ENCODE data around the gene CENATAC. TPM values are rescaled to one million over a fixed set of nuclear protein-coding genes. Genes with fewer than 3 reads are reported as not detected.
"Not testable (repeated sequence)": the region's sequence is repeated elsewhere in the genome, so short reads cannot be mapped to it uniquely, and the experiment has no call there.

CENATAC gene
- 10 to 100 TPM; 27.8 TPM for total RNA-seq
- long read RNA-seq, donor 1, partial matches to known transcripts: 3 of 5 reads
- long read RNA-seq, donor 1, other reads (novel, unspliced or antisense): 2 of 5 reads
- long read RNA-seq, donor 2, transcript CCDC84-201 (11 exons, 1,202 nt): major isoform, 5 of 15 reads
- long read RNA-seq, donor 2, partial matches to known transcripts: 4 of 15 reads
- long read RNA-seq, donor 2, other reads (novel, unspliced or antisense): 5 of 15 reads

- intact Hi-C loops (cut with DNase I): loop anchor here in 1 of 2 donors (1.0 kb wide), 1 partner anchor 20 kb away; the partner anchor contains the start of genes RPS25 and TRAPPC4
- peak; percentile 99 for DNase-seq (ENCODE audit: low spot score)
Measured at GRCh38 chr11:118997627-118998387, at the start of gene CENATAC. Gene CENATAC, plus strand, starts transcription at chr11:118998138. Its CDS starts 60 bp downstream, at chr11:118998198.

- intact Hi-C loops (cut with DNase I): loop anchor here in 1 of 2 donors (10.0 kb wide), 1 partner anchor 268 kb away; no protein-coding TSS in a partner anchor
- DNase-seq (ENCODE audit: low spot score): peak; percentile 10
Measured at GRCh38 chr11:118953265-118953664, 44.7 kb upstream of the CENATAC start.

- intact Hi-C loops (cut with DNase I): loop anchor here in 1 of 2 donors (10.0 kb wide), 1 partner anchor 269 kb away; no protein-coding TSS in a partner anchor
- peak; percentile 16 for DNase-seq (ENCODE audit: low spot score)
Measured at GRCh38 chr11:118953976-118954375, 44.0 kb upstream of the CENATAC start.

- intact Hi-C loops (cut with DNase I): loop anchor here (2.0 to 10.0 kb wide), 2 partner anchors 267 to 271 kb away; no protein-coding TSS in a partner anchor
- peak; percentile 96 for DNase-seq (ENCODE audit: low spot score)
Measured at GRCh38 chr11:118956094-118956846, 41.7 kb upstream of the CENATAC start, which contains the start of gene UPK2. Gene UPK2, plus strand, starts transcription at chr11:118956298. Its CDS starts 53 bp downstream, at chr11:118956351.

GRCh38 chr11:118956847-118957469, 41.0 kb upstream of the CENATAC start:
- peak; percentile 64 for DNase-seq (ENCODE audit: low spot score)
- intact Hi-C loops (cut with DNase I): loop anchor here (2.0 to 10.0 kb wide), 2 partner anchors 268 to 272 kb away; no protein-coding TSS in a partner anchor

- DNase-seq (ENCODE audit: low spot score): no peak
- intact Hi-C loops (cut with DNase I): loop anchor here (2.0 to 10.0 kb wide), 2 partner anchors 269 to 273 kb away; no protein-coding TSS in a partner anchor
Measured at GRCh38 chr11:118957549-118957948, 40.4 kb upstream of the CENATAC start.

- intact Hi-C loops (cut with DNase I): loop anchor here (2.0 to 10.0 kb wide), 2 partner anchors 269 to 273 kb away; no protein-coding TSS in a partner anchor
- DNase-seq (ENCODE audit: low spot score): no peak
Measured at GRCh38 chr11:118957968-118958367, 40.0 kb upstream of the CENATAC start.

GRCh38 chr11:118958577-118958976, 39.4 kb upstream of the CENATAC start:
- intact Hi-C loops (cut with DNase I): loop anchor here in 1 of 2 donors (10.0 kb wide), 1 partner anchor 274 kb away; no protein-coding TSS in a partner anchor
- DNase-seq (ENCODE audit: low spot score): no peak

GRCh38 chr11:118961189-118961588, 36.7 kb upstream of the CENATAC start:
- intact Hi-C loops (cut with DNase I): no loop called here
- no peak for DNase-seq (ENCODE audit: low spot score)

GRCh38 chr11:118961591-118961990, 36.3 kb upstream of the CENATAC start:
- no peak for DNase-seq (ENCODE audit: low spot score)
- intact Hi-C loops (cut with DNase I): no loop called here

- DNase-seq (ENCODE audit: low spot score); intact Hi-C loops (cut with DNase I): not testable (repeated sequence)
Measured at GRCh38 chr11:118969508-118969907, 28.4 kb upstream of the CENATAC start.

GRCh38 chr11:118971646-118972045, 26.3 kb upstream of the CENATAC start, which contains the start of gene FOXR1:
Gene FOXR1, plus strand, starts transcription at chr11:118971761. Its CDS starts 171 bp downstream, at chr11:118971932.
- no peak for DNase-seq (ENCODE audit: low spot score)

GRCh38 chr11:118973985-118974384, 24.0 kb upstream of the CENATAC start:
- DNase-seq (ENCODE audit: low spot score): no peak
- intact Hi-C loops (cut with DNase I): no loop called here

More at GRCh38 chr11:118971646-118972045, 26.3 kb upstream of the CENATAC start, which contains the start of gene FOXR1:
- intact Hi-C loops (cut with DNase I): no loop called here

- intact Hi-C loops (cut with DNase I): no loop called here
- DNase-seq (ENCODE audit: low spot score): no peak
Measured at GRCh38 chr11:118975771-118976709, 21.9 kb upstream of the CENATAC start.

GRCh38 chr11:118979434-118979833, 18.5 kb upstream of the CENATAC start:
- intact Hi-C loops (cut with DNase I): no loop called here
- no peak for DNase-seq (ENCODE audit: low spot score)

GRCh38 chr11:118980191-118980881, 17.6 kb upstream of the CENATAC start:
- no peak for DNase-seq (ENCODE audit: low spot score)
- intact Hi-C loops (cut with DNase I): no loop called here

- intact Hi-C loops (cut with DNase I); DNase-seq (ENCODE audit: low spot score): not testable (repeated sequence)
Measured at GRCh38 chr11:118984337-118984736, 13.6 kb upstream of the CENATAC start.
